ENCODE measurements around the gene ICE2. TPM values are rescaled to one million over a fixed set of nuclear protein-coding genes. Genes with fewer than 3 reads are reported as not detected.

ICE2 gene
- total RNA-seq, 1 donor from 2014 or later: 26.5 TPM

DNA sequence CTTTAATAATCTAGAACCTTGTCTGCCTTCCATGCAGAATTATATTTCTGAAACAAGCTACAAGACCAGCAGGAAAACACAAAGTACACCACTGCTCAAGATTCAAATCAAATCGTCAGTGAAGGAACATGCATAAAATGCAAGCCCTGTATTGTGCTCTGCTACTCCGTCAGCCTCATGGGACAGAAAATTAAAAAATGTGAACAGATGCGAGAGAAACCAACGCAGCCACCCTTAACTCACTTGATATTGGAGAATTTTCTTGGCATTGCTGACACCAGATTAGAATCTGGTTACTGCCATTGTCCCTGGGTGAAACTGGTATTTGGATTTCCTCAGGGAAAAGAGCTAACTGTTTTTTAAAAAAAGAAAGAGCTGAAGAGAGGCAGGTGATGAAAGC, 104.7 kb downstream of the ICE2 start:
- H3K36me3 Mint-ChIP-seq (ENCODE audit: low read depth, unreplicated experiment): peaks cover 44% of the 10 kb centered on the region
- peaks cover 86% of the 10 kb centered on the region for H3K4me1 Mint-ChIP-seq (ENCODE audit: low read depth, unreplicated experiment)
- TF ChIP-seq EZH2 (IDR thresholded peaks at IDR 0.05; ENCODE audit: insufficient read depth, low read length): no peak
- TF ChIP-seq, protein P1, sequence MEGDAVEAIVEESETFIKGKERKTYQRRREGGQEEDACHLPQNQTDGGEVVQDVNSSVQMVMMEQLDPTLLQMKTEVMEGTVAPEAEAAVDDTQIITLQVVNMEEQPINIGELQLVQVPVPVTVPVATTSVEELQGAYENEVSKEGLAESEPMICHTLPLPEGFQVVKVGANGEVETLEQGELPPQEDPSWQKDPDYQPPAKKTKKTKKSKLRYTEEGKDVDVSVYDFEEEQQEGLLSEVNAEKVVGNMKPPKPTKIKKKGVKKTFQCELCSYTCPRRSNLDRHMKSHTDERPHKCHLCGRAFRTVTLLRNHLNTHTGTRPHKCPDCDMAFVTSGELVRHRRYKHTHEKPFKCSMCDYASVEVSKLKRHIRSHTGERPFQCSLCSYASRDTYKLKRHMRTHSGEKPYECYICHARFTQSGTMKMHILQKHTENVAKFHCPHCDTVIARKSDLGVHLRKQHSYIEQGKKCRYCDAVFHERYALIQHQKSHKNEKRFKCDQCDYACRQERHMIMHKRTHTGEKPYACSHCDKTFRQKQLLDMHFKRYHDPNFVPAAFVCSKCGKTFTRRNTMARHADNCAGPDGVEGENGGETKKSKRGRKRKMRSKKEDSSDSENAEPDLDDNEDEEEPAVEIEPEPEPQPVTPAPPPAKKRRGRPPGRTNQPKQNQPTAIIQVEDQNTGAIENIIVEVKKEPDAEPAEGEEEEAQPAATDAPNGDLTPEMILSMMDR (IDR thresholded peaks at IDR 0.05; ENCODE audit: insufficient read depth, low read depth, low read length): no peak
- no peaks in the 10 kb centered on the region for H3K9me3 Mint-ChIP-seq (ENCODE audit: unreplicated experiment)
- Histone ChIP-seq H3K9me3 (ENCODE audit: insufficient read depth, low read depth, low read length) (no peaks in the 10 kb centered on the region), H3K27me3 (ENCODE audit: insufficient read depth, low read length) (no peaks in the 10 kb centered on the region), H3K4me3 (ENCODE audit: insufficient read depth, low read depth, low read length) (no peak overlapping the region), H2AFZ (ENCODE audit: low read depth, low read length) (no peak overlapping the region), H3K79me2 (ENCODE audit: insufficient read depth, low read length) (peaks cover 73% of the 10 kb centered on the region), H3K4me1 (ENCODE audit: insufficient read depth, low read length) (peaks cover 90% of the 10 kb centered on the region), H4K20me1 (ENCODE audit: insufficient read depth, low read length) (peaks cover 34% of the 10 kb centered on the region), H3K27ac (ENCODE audit: low read depth, low read length) (peak overlapping the region; percentile 99), H3K36me3 (ENCODE audit: insufficient read depth, low read length) (peaks cover 67% of the 10 kb centered on the region), H3K4me2 (ENCODE audit: low read length) (peak overlapping the region; percentile 58), H3K9ac (ENCODE audit: low read length) (peak overlapping the region; percentile 87)
- no peaks in the 10 kb centered on the region for H3K27me3 Mint-ChIP-seq (ENCODE audit: low read depth, unreplicated experiment)
- H3K4me3 Mint-ChIP-seq (ENCODE audit: unreplicated experiment): peak overlapping the region; percentile 47
- FAIRE-seq (no peak), DNase-seq (ENCODE audit: low read depth) (no peak)
- H3K27ac Mint-ChIP-seq (ENCODE audit: unreplicated experiment): peak overlapping the region; percentile 100

DNA sequence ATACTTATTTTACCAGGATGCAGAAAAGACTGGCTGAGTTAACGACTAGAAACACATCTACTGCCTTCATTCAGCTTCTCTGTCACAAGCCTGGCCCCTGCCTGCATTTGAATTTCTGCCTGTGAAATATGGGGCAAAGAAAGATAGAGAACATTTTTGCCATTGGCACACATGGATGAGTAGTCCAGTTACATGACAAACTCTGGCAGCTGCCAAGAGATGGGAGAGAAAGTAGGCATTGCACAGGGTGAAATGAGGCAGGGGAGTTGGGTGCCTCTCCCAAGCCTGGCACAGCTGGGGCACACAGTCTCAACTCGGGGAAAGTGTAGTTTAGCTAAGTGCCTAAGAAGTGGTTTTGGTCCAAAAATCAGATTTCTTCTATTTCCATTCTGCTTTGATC, 105.2 kb downstream of the ICE2 start:
- H3K27ac Mint-ChIP-seq (ENCODE audit: unreplicated experiment): peak overlapping the region; percentile 100
- peaks cover 72% of the 10 kb centered on the region for H3K36me3 ChIP-seq (ENCODE audit: insufficient read depth, low read length)

DNA sequence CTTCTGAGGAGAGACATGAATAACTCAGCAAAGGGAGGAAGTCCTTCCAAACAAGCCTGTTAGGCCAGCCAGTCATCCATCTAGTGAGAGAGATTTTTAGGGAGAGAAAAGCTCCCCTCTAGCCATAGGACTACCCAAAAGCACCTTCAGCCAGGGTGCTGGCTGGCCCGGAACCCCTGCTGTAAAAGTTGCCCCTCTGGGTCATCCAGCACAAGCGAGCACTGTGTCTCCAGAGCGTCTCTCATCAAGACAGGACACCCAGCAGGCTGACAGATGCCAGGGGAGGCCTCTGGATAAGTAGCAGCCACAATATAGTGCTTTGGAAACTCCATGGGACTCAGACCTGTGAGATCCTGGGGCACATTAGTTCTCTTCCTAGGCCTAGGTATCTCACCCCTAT, 105.6 kb downstream of the ICE2 start:
- Histone ChIP-seq H3K4me2 (ENCODE audit: low read length) (peak overlapping the region; percentile 58), H3K27ac (ENCODE audit: low read depth, low read length) (peak overlapping the region; percentile 99), H3K36me3 (ENCODE audit: insufficient read depth, low read length) (peaks cover 74% of the 10 kb centered on the region), H3K79me2 (ENCODE audit: insufficient read depth, low read length) (peaks cover 76% of the 10 kb centered on the region), H3K27me3 (ENCODE audit: insufficient read depth, low read length) (no peaks in the 10 kb centered on the region), H3K4me3 (ENCODE audit: insufficient read depth, low read depth, low read length) (no peak overlapping the region), H2AFZ (ENCODE audit: low read depth, low read length) (no peak overlapping the region), H3K9me3 (ENCODE audit: insufficient read depth, low read depth, low read length) (no peaks in the 10 kb centered on the region), H3K9ac (ENCODE audit: low read length) (peak overlapping the region; percentile 87), H4K20me1 (ENCODE audit: insufficient read depth, low read length) (peaks cover 35% of the 10 kb centered on the region), H3K4me1 (ENCODE audit: insufficient read depth, low read length) (peaks cover 88% of the 10 kb centered on the region)
- no peaks in the 10 kb centered on the region for H3K9me3 Mint-ChIP-seq (ENCODE audit: unreplicated experiment)
- FAIRE-seq: no peak
- TF ChIP-seq, protein P1 (IDR thresholded peaks at IDR 0.05; ENCODE audit: insufficient read depth, low read depth, low read length): no peak
- peak overlapping the region; percentile 100 for H3K27ac Mint-ChIP-seq (ENCODE audit: unreplicated experiment)
- no peaks in the 10 kb centered on the region for H3K27me3 Mint-ChIP-seq (ENCODE audit: low read depth, unreplicated experiment)
- peaks cover 91% of the 10 kb centered on the region for H3K4me1 Mint-ChIP-seq (ENCODE audit: low read depth, unreplicated experiment)
- no peak overlapping the region for H3K4me3 Mint-ChIP-seq (ENCODE audit: unreplicated experiment)
- no peak for DNase-seq (ENCODE audit: low read depth)
- H3K36me3 Mint-ChIP-seq (ENCODE audit: low read depth, unreplicated experiment): peaks cover 43% of the 10 kb centered on the region

More for the DNA sequence above, 105.2 kb downstream of the ICE2 start:
- H3K36me3 Mint-ChIP-seq (ENCODE audit: low read depth, unreplicated experiment): peaks cover 43% of the 10 kb centered on the region
- H3K27me3 Mint-ChIP-seq (ENCODE audit: low read depth, unreplicated experiment): no peaks in the 10 kb centered on the region
- no peaks in the 10 kb centered on the region for H3K9me3 ChIP-seq (ENCODE audit: insufficient read depth, low read depth, low read length)
- TF ChIP-seq EZH2 (IDR thresholded peaks at IDR 0.05; ENCODE audit: insufficient read depth, low read length): no peak
- TF ChIP-seq, protein P1 (IDR thresholded peaks at IDR 0.05; ENCODE audit: insufficient read depth, low read depth, low read length): no peak
- no peaks in the 10 kb centered on the region for H3K9me3 Mint-ChIP-seq (ENCODE audit: unreplicated experiment)
- DNase-seq (ENCODE audit: low read depth) (no peak), FAIRE-seq (no peak)
- H3K79me2 ChIP-seq (ENCODE audit: insufficient read depth, low read length): peaks cover 76% of the 10 kb centered on the region
- H3K27me3 ChIP-seq (ENCODE audit: insufficient read depth, low read length): no peaks in the 10 kb centered on the region
- peak overlapping the region; percentile 58 for H3K4me2 ChIP-seq (ENCODE audit: low read length)
- no peak overlapping the region for H2AFZ ChIP-seq (ENCODE audit: low read depth, low read length)
- H4K20me1 ChIP-seq (ENCODE audit: insufficient read depth, low read length): peaks cover 35% of the 10 kb centered on the region
- no peak overlapping the region for H3K4me3 ChIP-seq (ENCODE audit: insufficient read depth, low read depth, low read length)
- H3K27ac ChIP-seq (ENCODE audit: low read depth, low read length): peak overlapping the region; percentile 99
- peaks cover 91% of the 10 kb centered on the region for H3K4me1 ChIP-seq (ENCODE audit: insufficient read depth, low read length)
- H3K9ac ChIP-seq (ENCODE audit: low read length): peak overlapping the region; percentile 87
- H3K4me1 Mint-ChIP-seq (ENCODE audit: low read depth, unreplicated experiment): peaks cover 89% of the 10 kb centered on the region
- peak overlapping the region; percentile 47 for H3K4me3 Mint-ChIP-seq (ENCODE audit: unreplicated experiment)

Data from astrocyte (in vitro differentiated cells and primary cell).